Suprapubic skin (tissue), 3 donors: ENCODE measurements around the gene EDN3.

Experiments used
- CTCF ChIP-seq, 2 donors: fragments of 200-600 bp in 1 of 2; fragments of 450-650 bp in 1 of 2; sonication (generic) in 1 of 2; IDR thresholded peaks; one replicate each; pipeline ENCODE4 v1.5.1; 2016 to 2019; ENCODE audit warnings: antibody characterized with exemption in 2 of 2, mild to moderate bottlenecking in 1 of 2, moderate library complexity in 1 of 2
- EP300 ChIP-seq: sonication (generic); formaldehyde crosslinking; IDR thresholded peaks from one replicate; pipeline ENCODE4 v1.6.1; 2017; ENCODE audit warnings: antibody characterized with exemption

DNA sequence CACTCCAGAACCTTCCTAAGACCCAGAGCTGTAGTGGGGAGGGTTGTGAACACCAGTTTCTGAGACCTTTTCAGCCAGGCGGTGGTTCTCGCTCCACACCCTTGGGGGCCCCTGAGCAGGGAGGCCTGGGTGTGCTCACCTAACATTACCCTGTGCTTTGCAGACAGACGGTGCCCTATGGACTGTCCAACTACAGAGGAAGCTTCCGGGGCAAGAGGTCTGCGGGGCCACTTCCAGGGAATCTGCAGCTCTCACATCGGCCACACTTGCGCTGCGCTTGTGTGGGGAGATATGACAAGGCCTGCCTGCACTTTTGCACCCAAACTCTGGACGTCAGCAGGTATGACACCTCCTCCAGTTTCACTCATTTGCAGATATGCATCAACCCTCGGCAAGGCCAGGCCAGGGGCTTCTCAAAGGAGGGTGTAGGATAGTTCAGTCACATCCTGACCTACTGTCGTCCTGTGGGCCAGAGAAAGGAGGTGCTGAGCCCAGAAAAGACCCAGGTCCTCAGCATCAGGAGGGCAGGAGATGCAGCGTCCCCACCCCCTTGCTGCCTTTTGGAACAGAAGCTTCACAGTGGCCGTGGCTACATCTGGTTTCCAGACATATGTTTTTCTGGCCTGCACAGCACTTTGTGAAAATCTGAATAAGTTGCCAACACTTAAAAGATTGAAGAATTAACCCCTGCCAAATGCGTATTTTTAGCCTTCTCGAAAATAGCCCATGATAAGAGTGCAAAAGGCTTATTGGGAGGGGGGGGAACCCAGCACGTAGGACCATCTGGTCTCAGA is 20.6 kb downstream of the EDN3 start:
- no peak for TF ChIP-seq CTCF (IDR thresholded peaks at IDR 0.05)
- no peak for TF ChIP-seq EP300
